ENCODE results near the gene MEF2A.
"Not testable (repeated sequence)": the region's sequence is repeated elsewhere in the genome, so short reads cannot be mapped to it uniquely, and the experiment has no call there.

Gene MEF2A

DNA sequence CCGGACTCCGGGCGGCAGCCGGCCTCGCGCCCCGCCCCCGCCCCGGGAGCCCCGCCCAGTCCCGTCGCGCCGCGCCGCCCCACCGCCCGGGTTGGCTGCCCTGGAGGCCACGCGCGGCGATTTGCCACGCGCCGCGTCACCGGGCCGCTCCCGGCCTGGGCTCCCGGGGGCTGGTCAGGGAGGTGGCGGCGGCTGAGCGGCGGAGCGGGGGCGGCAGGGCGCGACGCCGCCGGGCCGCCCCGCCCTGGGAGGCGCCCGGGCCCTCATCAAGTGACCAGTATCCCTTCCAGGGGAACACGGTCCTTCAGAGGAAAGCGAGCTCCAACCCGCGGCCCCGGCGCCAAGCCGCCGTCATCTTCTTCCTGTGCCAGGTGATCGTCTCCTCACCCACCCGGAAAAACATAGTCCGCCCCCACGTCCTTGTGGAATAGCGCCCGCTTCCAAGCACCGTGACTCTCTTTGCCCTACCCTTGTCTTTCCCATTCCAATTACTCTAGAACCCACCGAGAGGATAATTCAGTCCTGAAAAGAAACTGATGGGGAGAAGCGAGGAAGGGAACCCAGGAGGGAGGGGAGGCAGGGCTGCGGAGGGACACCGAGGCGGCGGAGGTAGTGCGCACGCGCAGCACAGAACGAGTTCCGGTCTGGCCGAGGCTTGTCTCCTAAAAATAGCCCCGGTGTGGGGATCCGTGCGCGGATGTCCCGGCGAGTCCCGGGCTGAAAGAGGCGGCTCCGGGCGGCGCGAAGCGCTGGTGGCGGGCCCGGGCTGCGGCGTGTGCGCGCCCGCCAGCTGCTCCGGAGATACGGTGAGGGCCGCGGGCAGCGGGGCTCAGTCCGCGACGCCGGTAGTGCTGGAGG lies at the start of gene MEF2A:
Gene MEF2A (plus strand): TSS at position 686 of the 858 bp plus-strand sequence. CDS start 67,136 bp downstream, outside the sequence.
- no peak for FAIRE-seq

- no peak for FAIRE-seq
Measured at GRCh38 chr15:99518191-99518590, 47.6 kb upstream of the MEF2A start.

GRCh38 chr15:99519366-99519765 lies 46.4 kb upstream of the MEF2A start:
- not testable (repeated sequence) for FAIRE-seq

GRCh38 chr15:99522288-99522687 lies 43.5 kb upstream of the MEF2A start:
- FAIRE-seq = no peak

DNA sequence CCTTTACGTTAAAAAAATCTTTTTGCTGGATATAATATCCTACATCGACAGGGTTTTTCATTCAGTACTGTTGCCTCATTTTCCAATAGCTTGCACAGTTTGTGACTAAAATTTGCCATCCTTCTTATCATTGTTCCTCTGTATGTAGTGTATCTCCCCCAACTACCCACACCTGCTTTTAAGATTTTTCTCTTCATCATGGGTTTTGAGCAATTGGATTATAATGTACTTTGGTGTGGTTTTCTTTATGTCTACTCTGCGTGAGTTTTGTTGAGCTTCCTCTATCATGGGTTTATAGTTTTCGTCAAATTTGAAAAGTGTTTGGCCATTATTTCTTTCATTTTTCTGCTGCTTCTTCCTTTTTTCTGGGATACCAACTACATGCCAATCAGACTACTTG lies 39.6 kb upstream of the MEF2A start:
- FAIRE-seq = no peak

DNA sequence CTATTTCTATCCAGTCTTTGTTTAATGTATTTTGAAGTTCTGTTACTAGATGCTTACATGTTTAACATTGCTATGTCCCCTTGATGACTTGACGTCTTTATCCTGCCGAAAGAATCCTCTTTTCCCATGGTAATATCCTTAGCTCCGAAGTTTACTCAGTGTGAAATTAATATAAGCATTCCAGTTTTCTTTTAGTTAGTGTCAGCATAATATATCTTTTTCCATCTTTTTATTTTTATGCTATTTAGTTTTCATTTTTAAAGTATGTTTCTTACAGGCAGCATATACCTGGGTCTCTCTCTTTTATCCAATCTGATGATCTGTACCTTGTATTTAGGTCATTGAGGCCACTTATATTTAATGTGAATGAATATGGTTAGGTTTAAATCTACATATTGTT lies 39.1 kb upstream of the MEF2A start:
- no peak for FAIRE-seq

GRCh38 chr15:99536422-99537040 lies 29.3 kb upstream of the MEF2A start:
- FAIRE-seq = no peak

DNA sequence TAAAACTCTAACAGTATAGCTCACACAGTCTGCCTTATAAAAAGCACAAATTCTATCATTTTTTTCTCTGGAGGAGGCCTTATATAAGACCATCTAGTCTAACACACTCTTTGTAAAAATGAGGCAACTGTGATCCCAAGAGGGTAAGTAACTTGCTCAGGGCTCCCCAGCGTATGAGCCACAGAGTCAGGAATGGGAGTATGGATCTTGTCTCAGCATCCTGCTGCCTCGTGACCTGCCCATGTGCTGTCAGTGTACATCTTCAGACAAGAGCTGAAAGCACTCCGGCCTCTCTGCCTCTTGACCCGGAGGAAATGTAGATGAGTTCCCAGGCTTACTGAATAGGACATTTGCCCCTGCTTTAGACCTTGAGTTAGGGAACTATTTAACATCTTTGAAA lies 28.4 kb upstream of the MEF2A start:
- no peak for FAIRE-seq

- FAIRE-seq = no peak
Measured at GRCh38 chr15:99538261-99538660, 27.5 kb upstream of the MEF2A start.

- peak; percentile 9 for FAIRE-seq
Measured at GRCh38 chr15:99542828-99543227, 23.0 kb upstream of the MEF2A start.

- no peak for FAIRE-seq
Measured at GRCh38 chr15:99545605-99546004, 20.2 kb upstream of the MEF2A start.

GRCh38 chr15:99546441-99547100 lies 19.2 kb upstream of the MEF2A start:
- FAIRE-seq = no peak

DNA sequence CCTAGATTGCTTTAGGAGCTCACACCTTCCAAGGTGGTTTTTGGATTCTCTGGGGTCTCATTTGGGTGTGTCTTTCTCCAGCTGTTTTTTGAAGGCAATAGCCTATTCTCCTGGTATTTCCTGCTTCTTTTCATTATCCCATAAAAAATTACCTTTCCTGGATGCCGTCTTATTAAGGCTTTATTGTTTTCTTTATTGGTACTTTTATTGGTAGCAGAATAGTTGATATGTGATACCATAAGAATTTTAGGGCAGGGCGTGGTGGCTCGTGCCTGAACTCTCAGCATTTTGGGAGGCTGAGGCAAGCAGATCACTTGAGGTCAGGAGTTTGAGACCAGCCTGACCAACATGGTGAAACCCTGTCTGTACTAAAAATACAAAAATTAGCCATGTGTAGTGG lies 18.3 kb upstream of the MEF2A start:
- no peak for FAIRE-seq

DNA sequence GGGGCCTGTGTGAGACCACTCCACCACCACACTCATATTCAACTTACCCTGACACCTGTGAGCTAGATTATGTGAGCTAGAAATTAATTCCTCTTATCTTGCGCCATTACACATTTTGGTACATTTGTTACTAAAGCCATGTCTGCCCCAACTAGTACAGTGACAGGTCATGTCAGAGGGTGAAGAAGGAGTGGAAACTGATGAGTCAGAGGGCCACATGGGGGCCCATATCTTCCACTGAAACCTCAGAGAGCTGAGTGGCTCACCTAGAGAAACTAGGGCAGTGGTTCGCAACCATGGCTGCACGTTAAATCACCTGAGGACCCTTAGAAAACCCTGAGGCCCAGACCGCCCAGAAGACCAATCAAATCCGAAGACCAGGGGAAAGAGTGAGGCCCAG lies 15.7 kb upstream of the MEF2A start:
- no peak for FAIRE-seq

DNA sequence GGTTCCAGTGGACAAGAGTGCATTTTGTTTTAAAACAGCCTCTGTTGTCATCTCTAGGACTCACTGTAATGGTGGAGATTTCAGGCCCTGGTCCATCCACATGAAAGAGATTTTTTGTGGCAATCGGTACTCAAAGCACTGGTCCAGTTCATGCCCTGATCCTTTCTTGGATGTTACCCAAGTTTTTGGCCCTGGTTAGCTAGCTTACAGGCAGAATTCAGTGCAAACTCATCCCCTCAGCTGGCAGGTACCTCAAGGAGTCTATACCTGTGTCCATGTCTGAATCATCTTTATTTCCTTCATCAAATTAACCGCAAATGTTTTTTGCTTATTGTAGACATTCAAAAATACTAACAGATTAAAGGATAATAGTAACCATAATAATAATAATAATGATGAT lies 13.7 kb upstream of the MEF2A start:
- no peak for FAIRE-seq

- FAIRE-seq = no peak
Measured at GRCh38 chr15:99554880-99555488, 10.8 kb upstream of the MEF2A start.

DNA sequence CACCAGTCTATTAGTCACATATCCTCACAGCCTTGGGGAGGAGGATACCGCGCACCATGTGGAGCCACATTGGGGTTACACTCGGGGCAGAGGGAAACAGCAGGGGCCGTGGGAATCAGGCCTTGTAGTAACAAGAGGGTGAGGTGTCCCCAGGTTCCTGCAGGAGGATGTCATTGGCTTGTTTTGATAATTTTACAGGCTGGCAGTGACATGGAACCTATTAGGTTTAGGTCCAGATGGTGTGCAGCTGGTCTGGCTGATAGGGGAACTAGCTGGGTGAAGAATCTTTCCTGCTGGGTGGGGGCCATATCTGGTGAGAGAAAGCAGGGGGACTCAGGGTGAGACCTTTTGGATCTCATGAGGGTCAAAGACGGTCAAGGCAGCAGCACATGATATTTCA lies 9.8 kb upstream of the MEF2A start:
- no peak for FAIRE-seq

GRCh38 chr15:99556578-99556977 lies 9.2 kb upstream of the MEF2A start:
- no peak for FAIRE-seq

DNA sequence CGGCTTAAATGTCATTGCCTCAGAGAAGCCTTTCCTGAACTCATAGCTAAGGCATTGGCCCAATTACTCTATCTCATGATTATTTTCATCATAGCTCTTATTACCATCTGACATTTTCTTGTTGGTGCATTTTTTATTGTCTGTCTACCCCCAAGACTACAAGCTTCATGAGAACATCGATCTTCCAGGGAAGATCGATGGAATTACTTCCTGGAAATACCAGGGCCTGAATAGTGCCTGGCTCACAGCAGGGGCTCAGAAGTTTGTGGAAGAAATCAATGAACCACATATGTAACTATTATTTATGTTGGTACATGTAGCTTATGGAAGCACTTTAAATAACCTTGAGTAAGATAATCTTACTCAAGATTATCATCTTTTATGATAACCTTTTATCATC lies 7.7 kb upstream of the MEF2A start:
- no peak for FAIRE-seq

GRCh38 chr15:99558571-99558970 lies 7.2 kb upstream of the MEF2A start:
- no peak for FAIRE-seq

DNA sequence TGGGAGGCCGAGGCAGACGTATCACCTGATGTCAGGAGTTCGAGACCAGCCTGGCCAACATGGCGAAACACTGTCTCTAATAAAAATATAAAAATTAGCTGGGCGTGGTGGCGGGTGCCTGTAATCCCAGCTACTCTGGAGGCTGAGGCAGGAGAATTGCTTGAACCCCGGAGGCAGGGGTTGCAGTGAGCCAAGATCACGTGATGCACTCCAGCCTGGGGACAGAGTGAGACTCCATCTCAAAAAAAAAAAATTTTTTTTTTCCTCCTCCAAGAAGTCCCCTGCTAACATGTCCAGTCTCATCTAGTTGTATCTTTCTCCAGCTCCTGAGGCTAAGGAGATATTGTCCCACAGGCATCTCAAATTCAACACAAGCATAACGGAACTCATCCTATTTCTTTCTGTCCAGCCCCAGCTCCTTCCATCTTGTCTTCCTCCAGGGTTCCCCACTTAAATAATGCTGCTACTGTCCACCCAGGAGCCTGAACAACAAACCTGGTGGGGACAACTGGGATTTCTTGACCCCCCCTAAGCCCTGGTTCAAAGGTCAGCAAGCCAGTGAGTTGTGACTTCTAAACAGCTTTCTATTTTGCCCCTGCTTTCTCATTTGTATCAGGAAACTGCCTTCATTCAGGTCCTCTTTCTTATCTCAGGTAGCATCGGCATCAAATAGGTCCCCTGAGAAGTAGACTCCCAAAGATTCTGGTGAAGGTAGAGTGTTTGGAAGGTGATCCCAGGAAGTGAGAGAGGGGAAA lies 4.1 kb upstream of the MEF2A start:
- FAIRE-seq = no peak

DNA sequence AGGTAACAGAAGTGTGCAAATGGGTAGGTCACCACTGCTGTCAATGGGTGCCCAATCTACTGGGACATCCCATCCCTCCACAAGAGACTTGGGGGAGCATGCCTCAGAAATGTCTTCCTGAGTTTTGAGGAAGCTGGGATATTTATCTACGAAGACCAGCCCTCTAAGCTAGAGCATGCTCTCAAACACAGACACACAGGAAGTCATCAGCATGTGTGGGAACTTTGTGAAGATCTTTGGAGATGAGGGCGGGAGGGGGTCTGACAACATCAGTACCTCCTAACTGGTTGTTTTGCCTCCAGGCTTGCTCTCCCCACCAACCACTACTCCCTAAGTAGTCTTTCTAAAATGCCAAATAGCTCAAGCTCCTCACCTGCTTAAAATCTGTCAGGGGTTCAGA lies 3.5 kb upstream of the MEF2A start:
- FAIRE-seq = no peak

All from A204.1 (cell line).